ENCODE measurements around the gene HSPA12B.
"Not testable (repeated sequence)": the region's sequence is repeated elsewhere in the genome, so short reads cannot be mapped to it uniquely, and the experiment has no call there.

The HSPA12B gene

DNA sequence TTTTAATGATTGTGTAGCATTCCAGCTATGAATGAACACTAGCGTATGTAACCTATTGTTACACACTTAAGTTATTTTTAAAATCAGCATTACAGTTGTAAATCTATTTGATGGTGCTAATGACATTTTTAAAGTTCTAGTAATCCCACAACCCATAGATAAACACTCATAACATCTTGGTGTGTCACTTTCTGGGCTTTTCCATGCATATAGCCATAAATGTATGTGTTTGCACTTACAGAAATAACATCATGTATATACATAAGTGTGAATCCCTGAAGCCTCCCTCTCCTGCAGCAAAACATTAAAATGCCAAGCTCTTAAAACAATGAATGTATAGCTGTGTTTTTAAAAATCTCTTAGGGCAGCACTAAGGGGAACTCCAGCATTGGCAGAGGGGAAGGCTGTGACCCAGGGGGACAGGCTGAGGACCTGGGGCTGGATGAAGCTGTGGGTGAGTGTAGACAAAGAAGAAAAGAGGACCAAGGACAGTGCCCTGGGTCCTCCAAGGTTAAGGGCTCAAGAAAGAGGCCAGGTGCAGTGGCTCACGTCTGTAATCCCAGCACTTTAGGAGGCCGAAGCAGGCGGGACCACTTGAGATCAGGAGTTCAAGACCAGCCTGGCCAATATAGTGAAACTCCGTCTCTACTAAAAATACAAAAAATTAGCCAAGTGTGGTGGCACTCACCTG lies 55.0 kb downstream of the HSPA12B start:
- DNase-seq (ENCODE audit: low read depth): no peak

DNA sequence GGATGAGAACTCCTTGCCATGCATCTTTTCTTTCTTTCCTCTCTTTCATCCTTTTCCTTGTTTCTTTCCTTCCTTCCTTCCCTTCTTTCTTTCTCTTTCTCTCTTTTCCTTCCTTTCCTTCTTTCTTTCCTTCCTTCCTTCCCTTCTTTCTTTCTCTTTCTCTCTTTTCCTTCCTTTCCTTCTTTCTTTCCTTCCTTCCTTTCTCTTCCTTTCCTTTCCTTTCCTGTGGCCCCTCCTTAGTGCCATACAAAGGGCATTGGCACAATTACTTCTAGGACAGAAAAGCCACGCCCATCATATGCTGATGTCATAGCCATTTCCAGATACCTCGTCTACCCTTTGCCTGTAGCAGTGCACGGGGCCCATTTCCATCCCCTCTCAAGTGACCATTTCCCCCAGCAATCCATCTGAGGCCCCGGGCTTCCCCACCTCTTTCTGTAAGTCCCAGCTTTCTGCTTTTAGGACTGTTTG lies 56.2 kb downstream of the HSPA12B start:
- no peak for DNase-seq (ENCODE audit: low read depth)

DNA sequence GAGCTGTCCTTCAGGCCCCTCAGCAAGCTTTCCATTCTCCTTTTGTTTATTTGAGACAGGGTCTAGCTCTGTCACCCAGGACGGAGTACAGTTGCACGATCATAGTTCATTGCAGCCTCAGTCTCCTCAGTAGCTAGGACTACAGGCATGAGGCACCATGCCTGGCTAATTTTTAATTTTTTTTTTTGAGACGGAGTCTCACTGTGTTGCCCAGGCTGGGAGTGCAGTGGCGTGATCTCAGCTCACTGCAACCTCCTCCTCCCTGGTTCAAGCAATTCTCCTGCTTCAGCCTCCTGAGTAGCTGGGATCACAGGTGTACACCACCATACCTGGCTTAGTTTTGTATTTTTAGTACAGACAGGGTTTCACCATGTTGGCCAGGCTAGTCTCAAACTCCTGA lies 56.7 kb downstream of the HSPA12B start:
- DNase-seq (ENCODE audit: low read depth): not testable (repeated sequence)

DNA sequence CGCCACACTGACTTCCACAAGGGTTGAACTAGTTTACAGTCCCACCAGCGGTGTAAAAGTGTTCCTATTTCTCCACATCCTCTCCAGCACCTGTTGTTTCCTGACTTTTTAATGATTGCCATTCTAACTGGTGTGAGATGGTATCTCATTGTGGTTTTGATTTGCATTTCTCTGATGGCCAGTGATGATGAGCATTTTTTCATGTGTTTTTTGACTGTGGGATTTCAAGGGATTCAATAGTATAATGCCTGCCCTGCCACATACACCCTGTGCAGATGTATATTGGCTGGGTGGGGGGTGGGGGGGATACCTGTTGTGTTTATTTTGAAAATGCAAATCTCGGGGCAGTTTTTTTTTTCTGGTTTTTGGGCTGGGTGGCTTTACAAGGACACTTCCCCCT lies 61.7 kb downstream of the HSPA12B start:
- not testable (repeated sequence) for DNase-seq (ENCODE audit: low read depth)

DNA sequence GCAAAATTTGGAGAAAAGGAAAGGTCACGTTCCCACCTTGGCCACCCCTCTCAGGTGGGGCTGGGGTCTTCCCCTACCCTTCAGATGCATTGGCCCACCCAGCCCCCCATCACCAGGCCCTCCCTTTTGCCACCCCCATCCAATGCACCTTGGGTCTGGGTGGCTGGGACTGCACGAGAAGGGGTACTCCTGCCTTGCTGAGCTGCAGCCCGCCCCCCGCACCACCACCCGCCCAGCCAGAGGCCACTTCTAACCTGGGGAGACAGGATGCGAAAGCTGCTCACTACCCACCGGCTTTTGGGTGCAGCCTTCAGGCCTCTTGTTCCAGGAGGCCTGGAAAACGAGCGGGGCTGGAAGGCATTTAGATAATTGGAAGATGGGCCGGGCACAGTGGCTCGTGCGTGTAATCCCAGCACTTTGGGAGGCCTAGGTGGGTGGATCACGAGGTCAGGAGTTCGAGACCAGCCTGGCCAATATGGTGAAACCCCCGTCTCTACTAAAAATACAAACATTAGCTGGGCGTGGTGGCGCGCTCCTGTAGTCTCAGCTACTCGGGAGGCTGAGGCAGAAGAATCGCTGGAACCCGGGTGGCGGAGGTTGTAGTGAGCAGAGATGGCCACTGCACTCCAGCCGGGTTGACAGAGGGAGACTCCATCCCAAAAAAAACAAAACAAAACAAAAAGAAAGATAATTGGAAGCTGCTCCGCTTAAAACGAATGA lies 62.4 kb downstream of the HSPA12B start:
- DNase-seq (ENCODE audit: low read depth): no peak

DNA sequence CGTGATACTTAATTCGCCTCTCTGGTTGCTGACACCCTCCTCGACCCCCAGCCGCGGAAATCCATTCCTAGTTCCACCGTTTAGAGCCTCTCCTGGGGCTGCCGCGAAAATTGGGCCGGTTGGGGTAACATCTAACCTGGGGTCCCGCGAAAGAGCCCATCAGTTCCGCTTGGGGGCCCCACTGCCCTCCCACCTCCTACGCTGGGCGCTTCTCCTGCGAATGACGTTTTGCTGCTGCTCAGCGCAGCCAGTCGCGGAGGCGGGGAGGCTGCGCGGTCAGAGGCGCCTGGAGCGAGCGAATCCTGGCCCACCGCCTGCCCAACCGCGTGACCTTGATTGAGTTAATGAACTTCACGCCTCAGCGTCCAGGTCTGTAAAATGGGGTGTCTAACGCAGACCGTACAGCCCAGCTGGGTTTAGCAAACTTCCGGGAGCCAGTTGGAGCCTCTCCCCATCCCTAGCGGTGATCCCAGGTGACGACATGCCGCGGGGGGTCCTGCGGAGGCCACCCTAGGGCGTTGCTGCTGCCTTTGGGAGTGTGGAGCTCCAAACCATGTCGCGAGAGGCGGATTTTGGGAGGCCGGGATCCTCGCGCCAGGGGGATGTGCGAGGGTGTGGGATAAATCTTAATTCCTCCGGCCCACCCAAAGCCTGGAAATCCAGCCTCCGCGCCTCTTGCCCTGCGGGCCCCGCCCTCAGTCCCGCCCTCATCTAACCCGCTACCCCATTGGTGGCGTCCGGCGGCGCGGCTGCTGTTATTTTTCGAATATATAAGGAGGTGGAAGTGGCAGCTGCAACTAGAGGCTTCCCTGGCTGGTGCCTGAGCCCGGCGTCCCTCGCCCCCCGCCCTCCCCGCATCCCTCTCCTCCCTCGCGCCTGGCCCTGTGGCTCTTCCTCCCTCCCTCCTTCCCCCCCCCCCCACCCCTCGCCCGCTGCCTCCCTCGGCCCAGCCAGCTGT lies 63.3 kb downstream of the HSPA12B start, which contains the start of gene CDC25B:
CDC25B (plus strand) TSS at position 800 of the 958 bp plus-strand sequence. CDS start 222 bp downstream, outside the sequence.
- DNase-seq (ENCODE audit: low read depth): peak; percentile 86

DNA sequence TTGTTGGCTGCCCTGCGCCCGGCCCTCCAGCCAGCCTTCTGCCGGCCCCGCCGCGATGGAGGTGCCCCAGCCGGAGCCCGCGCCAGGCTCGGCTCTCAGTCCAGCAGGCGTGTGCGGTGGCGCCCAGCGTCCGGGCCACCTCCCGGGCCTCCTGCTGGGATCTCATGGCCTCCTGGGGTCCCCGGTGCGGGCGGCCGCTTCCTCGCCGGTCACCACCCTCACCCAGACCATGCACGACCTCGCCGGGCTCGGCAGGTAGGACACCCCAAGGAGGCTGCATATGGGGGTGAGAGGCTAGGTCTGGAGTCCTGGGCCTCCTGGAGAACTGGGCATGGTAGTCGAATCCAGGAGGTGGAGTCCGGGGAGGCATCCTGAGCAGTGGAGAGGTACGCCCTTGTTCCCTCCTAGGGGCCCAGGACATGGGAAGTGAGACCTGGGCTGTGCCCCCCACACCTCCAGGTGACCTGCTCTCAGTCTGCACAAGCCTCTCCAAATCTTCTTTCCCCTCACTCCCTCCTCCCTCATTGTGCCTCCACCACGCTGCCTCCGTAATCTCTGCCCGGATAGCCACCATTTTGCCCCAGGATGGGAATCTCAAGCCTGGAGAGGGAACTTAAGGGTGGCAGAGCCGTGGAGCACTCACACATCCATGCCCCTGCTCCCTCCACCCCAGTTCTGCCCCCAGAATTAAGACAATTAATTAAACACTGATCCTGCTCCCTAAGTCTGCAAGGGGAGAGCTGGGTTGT lies 64.2 kb downstream of the HSPA12B start:
- no peak for DNase-seq (ENCODE audit: low read depth)

DNA sequence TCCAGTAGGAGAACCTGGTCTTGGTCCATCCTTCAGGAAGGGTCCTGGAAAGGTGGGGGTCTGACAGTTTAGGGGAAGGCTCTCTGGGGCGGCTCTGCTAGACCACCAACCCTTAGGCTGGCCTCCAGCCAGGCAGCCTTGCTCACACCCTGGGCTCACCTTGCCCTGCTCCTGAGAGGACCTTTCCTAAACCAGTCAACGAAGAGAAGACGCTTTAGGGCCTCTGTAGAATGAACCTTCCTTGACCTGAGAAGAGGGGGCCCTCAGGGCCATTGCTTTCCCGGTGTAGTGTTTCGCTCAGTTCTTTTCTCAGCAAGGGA lies 64.7 kb downstream of the HSPA12B start:
- no peak for DNase-seq (ENCODE audit: low read depth)

DNA sequence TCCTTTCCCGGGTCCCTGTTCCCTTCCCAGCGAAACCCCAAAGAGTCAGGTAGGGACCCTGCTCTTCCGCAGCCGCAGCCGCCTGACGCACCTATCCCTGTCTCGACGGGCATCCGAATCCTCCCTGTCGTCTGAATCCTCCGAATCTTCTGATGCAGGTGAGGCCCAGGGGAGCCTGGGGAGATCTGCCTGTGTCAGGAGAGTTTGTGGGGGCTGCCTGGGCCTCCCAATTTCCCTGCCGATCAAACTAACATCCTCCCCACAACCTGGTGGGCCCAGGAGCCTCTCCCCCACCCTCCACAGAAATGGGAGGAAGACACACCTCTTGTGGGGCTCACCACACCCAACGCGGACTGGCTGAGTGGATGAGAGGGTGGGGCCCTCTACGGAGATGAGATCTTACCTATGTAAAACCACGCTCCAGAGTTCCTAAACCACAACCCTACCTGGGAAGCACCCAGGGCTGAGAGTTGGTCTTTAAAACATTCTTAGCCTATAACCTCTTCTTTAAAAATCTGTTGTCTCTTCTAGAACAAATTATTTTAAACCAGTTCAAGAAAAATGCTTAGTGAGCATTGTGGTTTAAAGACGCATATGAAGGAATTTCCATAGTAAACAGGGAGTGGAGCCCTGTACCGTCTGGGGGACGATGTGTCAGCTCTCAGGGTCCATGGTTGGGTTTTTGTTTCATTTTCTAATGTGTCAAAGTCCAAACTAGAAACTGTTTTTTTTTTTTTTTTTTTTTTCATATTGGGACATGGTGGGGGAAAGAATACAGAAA lies 65.3 kb downstream of the HSPA12B start:
- no peak for DNase-seq (ENCODE audit: low read depth)

DNA sequence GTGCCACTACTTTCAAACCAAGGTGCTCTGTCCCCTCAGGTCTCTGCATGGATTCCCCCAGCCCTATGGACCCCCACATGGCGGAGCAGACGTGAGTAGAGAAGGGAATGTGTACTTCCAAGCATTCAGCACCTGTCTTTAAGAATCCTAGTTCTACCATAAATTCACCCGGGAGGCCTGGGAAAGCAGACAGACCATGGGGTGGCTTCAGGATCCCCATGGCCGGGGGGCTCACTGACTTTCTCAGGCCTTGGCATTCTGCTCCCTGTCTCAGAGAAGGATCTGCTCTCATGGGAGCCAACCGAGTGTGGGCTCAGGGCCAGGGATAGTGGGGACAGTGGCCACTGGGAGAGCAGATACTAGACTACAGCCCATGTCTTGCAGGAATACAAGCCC lies 65.9 kb downstream of the HSPA12B start:
- DNase-seq (ENCODE audit: low read depth): no peak

DNA sequence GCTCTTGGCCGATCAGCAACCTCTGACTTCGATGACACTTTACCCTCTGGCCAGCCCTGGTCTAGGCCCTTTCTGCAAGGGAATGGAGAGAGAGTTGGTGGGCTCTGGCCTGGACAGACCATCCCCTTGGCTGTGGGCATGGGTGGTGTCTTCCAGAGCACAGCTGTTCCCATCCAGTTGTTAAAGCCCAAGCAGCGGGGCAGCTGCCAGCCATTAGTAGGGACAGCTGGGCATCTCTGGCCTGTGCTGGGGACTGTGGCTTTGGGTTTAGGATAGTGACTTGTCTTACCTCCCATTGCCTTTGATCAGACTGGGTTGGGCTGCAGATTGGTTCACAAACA lies 66.4 kb downstream of the HSPA12B start:
- DNase-seq (ENCODE audit: low read depth): no peak

DNA sequence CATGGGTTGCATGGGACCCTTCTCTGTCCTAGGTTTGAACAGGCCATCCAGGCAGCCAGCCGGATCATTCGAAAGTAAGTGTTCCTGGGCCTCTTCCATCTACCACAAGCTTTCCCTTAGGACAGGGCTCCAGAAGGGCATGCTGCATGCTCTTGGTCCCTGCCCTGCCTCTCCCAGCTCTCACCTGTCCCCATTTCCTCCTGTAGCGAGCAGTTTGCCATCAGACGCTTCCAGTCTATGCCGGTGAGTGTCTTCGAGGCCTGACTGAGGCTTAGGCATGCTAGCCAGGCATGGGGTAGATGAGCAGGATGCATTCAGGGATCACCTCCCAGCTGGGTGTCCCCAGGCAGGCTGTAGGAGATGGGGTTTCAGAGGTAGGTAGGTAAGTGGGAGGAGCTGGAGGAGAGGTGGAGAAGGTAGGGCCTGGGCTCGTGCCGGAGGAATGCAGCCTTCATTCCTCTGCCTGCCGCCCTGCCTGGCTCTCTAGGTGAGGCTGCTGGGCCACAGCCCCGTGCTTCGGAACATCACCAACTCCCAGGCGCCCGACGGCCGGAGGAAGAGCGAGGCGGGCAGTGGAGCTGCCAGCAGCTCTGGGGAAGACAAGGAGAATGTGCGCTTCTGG lies 67.9 kb downstream of the HSPA12B start:
- DNase-seq (ENCODE audit: low read depth): no peak

DNA sequence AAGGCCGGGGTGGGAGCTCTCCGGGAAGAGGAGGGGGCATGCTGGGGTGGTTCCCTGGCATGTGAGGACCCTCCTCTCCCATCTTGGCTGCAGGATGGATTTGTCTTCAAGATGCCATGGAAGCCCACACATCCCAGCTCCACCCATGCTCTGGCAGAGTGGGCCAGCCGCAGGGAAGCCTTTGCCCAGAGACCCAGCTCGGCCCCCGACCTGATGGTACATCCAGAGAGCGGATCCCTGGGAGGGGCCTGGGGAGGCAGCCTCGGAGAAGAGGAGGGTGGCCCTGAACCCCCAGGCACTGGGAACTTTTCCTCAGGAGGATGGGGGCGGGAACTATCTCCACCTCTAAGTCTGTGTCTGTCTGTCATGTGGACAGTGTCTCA lies 68.4 kb downstream of the HSPA12B start:
- DNase-seq (ENCODE audit: low read depth): no peak

DNA sequence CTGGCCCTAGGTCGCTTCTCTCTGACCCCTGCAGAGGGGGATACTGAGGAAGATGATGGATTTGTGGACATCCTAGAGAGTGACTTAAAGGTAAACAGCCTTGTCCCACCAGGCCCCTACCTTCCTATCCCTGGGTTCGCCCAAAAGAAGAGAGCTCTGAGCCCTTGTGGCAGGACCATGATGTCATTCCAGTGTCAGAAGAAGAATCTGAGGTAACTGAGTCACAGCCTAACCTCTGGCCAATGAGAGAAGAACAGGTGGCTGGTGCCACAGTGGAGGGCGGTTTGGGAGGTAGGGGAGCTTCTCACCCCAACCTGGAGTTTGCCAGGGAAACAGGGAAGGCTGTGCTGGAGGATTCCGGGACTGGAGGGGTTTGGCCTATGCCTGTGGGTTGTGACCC lies 68.8 kb downstream of the HSPA12B start:
- no peak for DNase-seq (ENCODE audit: low read depth)

DNA sequence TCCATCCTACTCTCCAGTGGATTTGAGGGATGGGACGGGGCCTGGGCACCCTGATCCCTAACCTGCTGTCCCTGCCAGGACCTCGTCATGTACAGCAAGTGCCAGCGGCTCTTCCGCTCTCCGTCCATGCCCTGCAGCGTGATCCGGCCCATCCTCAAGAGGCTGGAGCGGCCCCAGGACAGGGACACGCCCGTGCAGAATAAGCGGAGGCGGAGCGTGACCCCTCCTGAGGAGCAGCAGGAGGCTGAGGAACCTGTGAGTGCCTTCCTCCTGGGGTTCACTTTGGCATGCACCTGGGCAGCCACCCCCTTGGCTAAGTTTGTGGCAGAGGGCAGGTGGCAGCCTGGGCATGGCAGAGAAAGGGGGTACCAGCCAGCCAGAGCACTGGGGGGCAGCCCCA lies 69.4 kb downstream of the HSPA12B start:
- no peak for DNase-seq (ENCODE audit: low read depth)

All from stromal cell of bone marrow (primary cell).